ENCODE measurements around the gene LYPLA2. TPM values are rescaled to one million over a fixed set of nuclear protein-coding genes. Genes with fewer than 3 reads are reported as not detected.

LYPLA2 gene
- polyA plus RNA-seq, 1 of the 3 experiments (the other 2 are of a cell fraction) = 109 TPM

DNA sequence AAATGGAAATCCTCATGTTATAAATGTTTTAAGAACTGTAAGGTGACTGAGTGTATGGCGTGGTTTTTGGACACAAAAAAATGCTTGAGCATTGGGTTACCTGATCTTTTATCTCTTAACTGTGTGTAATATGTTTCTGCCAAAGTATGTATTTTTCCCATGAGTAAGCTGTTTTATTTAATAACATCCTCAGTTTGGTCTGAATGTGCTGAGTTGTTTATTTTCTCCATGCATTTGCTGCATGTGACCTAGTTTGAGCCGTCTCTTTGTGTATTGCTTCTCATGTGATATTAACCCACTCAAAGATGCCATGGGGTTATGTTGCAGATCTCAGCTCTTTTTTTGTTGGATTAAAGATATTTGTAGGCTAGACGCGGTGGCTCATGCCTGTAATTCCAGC, 6.1 kb upstream of the LYPLA2 start:
- H3K9me3 ChIP-seq = no peaks in the 10 kb centered on the region
- ChIA-PET CTCF (interaction anchor here (1.2 to 2.3 kb wide), 4 partner anchors 13 to 132 kb away, joined by 3 to 12 read pairs (median 4); partner anchors contain the start of gene GALE), POLR2A (no interaction called here)
- no peak for DNase-seq
- H3K9me2 ChIP-seq = no peaks in the 10 kb centered on the region
- no peaks in the 10 kb centered on the region for H3K27me3 ChIP-seq (ENCODE audit: insufficient read depth)
- TF ChIP-seq NRF1 (IDR thresholded peaks at IDR 0.05; ENCODE audit: low read depth, low read length) (no peak), RXRA (IDR thresholded peaks at IDR 0.05; ENCODE audit: borderline replicate concordance, low read depth) (no peak), RAD21 (IDR thresholded peaks at IDR 0.05; ENCODE audit: low read length) (no peak), RCOR1 (IDR thresholded peaks at IDR 0.05; ENCODE audit: low read length) (no peak), EP300 (IDR thresholded peaks at IDR 0.05; ENCODE audit: borderline replicate concordance in 1 of 2, low read depth in 1 of 2, low read length in 1 of 2) (no peak), YY1 (IDR thresholded peaks at IDR 0.05; ENCODE audit: low read depth) (no peak), ELF1 (IDR thresholded peaks at IDR 0.05) (no peak), CHD2 (IDR thresholded peaks at IDR 0.05; ENCODE audit: low read length, partially characterized antibody) (no peak)
- TF ChIP-seq, protein P1, sequence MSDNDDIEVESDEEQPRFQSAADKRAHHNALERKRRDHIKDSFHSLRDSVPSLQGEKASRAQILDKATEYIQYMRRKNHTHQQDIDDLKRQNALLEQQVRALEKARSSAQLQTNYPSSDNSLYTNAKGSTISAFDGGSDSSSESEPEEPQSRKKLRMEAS (IDR thresholded peaks at IDR 0.05; ENCODE audit: low read depth) = no peak
- TF ChIP-seq, protein P2, sequence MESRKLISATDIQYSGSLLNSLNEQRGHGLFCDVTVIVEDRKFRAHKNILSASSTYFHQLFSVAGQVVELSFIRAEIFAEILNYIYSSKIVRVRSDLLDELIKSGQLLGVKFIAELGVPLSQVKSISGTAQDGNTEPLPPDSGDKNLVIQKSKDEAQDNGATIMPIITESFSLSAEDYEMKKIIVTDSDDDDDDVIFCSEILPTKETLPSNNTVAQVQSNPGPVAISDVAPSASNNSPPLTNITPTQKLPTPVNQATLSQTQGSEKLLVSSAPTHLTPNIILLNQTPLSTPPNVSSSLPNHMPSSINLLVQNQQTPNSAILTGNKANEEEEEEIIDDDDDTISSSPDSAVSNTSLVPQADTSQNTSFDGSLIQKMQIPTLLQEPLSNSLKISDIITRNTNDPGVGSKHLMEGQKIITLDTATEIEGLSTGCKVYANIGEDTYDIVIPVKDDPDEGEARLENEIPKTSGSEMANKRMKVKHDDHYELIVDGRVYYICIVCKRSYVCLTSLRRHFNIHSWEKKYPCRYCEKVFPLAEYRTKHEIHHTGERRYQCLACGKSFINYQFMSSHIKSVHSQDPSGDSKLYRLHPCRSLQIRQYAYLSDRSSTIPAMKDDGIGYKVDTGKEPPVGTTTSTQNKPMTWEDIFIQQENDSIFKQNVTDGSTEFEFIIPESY (IDR thresholded peaks at IDR 0.05; ENCODE audit: borderline replicate concordance, low read depth) = no peak
- H3K79me2 ChIP-seq (ENCODE audit: insufficient read depth) = peaks cover 66% of the 10 kb centered on the region
- H3K4me3 ChIP-seq (ENCODE audit: low read depth in 2 of 2, low read length in 1 of 2) = no peak overlapping the region
- no peak overlapping the region for H2AFZ ChIP-seq (ENCODE audit: low read depth)
- peaks cover 24% of the 10 kb centered on the region for H3F3A ChIP-seq (replicated peaks; ENCODE audit: insufficient read depth)
- 98% methylated on average over 4 of the region's 4 CpGs for WGBS (ENCODE audit: low lambda C conversion rate)
- peaks cover 11% of the 10 kb centered on the region; the same call in 1 of the 2 replicates for H4K20me1 ChIP-seq (ENCODE audit: insufficient read depth)
- H3K4me1 ChIP-seq (ENCODE audit: control insufficient read depth in 1 of 2, insufficient read depth in 2 of 2, low read depth in 1 of 2, low read length in 1 of 2) = peaks cover 0 to 7% of the 10 kb centered on the region in 2 experiments; a peak in 1 of 4 replicates
- H3K27ac ChIP-seq (ENCODE audit: low read depth in 2 of 2, low read length in 1 of 2) = no peak overlapping the region
- H3K36me3 ChIP-seq (replicated peaks in 1 of 2; ENCODE audit: control insufficient read depth in 1 of 2, insufficient read depth in 2 of 2, low read length in 1 of 2) = peaks cover 37 to 70% of the 10 kb centered on the region in 2 experiments
- no peak overlapping the region for H3K4me2 ChIP-seq
- no peak overlapping the region for H3K9ac ChIP-seq

DNA sequence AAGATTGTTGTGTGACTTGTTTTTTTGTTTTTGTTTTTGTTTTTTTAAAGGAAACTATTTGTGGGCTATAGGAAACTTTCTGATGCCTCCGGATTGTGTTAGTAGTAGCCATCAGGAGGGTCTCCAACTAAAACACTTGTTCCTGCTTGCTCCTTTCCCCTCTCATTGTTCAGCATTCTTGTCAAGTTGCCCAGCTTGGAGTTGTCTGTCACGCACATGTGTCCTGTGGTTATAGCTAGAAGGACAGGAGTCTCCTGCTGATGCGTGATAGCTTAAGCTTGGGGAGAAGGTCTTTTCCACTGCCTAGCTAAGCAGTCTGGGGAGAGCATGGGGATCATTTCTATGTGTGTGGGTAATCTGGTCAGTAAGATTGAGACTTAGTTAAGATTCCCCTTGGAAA, 3.2 kb upstream of the LYPLA2 start:
- Histone ChIP-seq H3K4me3 (ENCODE audit: low read depth in 2 of 2, low read length in 1 of 2) (no peak overlapping the region), H3F3A (replicated peaks; ENCODE audit: insufficient read depth) (peaks cover 25% of the 10 kb centered on the region), H3K9me3 (no peaks in the 10 kb centered on the region), H3K79me2 (ENCODE audit: insufficient read depth) (peaks cover 54% of the 10 kb centered on the region), H3K4me1 (ENCODE audit: control insufficient read depth in 1 of 2, insufficient read depth in 2 of 2, low read depth in 1 of 2, low read length in 1 of 2) (peaks cover 6 to 13% of the 10 kb centered on the region in 2 experiments; a peak in 3 of 4 replicates), H2AFZ (ENCODE audit: low read depth) (no peak overlapping the region), H3K4me2 (no peak overlapping the region), H3K27ac (ENCODE audit: low read depth in 2 of 2, low read length in 1 of 2) (no peak overlapping the region), H3K27me3 (ENCODE audit: insufficient read depth) (no peaks in the 10 kb centered on the region), H3K36me3 (replicated peaks in 1 of 2; ENCODE audit: control insufficient read depth in 1 of 2, insufficient read depth in 2 of 2, low read length in 1 of 2) (peaks cover 27 to 50% of the 10 kb centered on the region in 2 experiments), H4K20me1 (ENCODE audit: insufficient read depth) (0 out of 2 replicates have a peak, but pooled peaks cover 5% of the 10 kb centered on the region), H3K9me2 (no peaks in the 10 kb centered on the region), H3K9ac (no peak overlapping the region)
- WGBS (ENCODE audit: low lambda C conversion rate) = 96% methylated on average over 3 of the region's 3 CpGs
- ChIA-PET CTCF (interaction anchor here (1.4 to 1.8 kb wide), 2 partner anchors 11 to 81 kb away, joined by 4 to 5 read pairs; partner anchors contain the start of gene FUCA1), POLR2A (interaction anchor here (2.2 kb wide), 1 partner anchor 9 kb away, joined by 8 read pairs; the partner anchor contains the start of gene PITHD1)
- no peak for TF ChIP-seq ELF1 (IDR thresholded peaks at IDR 0.05)
- TF ChIP-seq JUND (IDR thresholded peaks at IDR 0.05) = no peak
- TF ChIP-seq, protein P3, sequence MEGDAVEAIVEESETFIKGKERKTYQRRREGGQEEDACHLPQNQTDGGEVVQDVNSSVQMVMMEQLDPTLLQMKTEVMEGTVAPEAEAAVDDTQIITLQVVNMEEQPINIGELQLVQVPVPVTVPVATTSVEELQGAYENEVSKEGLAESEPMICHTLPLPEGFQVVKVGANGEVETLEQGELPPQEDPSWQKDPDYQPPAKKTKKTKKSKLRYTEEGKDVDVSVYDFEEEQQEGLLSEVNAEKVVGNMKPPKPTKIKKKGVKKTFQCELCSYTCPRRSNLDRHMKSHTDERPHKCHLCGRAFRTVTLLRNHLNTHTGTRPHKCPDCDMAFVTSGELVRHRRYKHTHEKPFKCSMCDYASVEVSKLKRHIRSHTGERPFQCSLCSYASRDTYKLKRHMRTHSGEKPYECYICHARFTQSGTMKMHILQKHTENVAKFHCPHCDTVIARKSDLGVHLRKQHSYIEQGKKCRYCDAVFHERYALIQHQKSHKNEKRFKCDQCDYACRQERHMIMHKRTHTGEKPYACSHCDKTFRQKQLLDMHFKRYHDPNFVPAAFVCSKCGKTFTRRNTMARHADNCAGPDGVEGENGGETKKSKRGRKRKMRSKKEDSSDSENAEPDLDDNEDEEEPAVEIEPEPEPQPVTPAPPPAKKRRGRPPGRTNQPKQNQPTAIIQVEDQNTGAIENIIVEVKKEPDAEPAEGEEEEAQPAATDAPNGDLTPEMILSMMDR (IDR thresholded peaks at IDR 0.05) = no peak
- TF ChIP-seq NFIC (IDR thresholded peaks at IDR 0.05; ENCODE audit: borderline replicate concordance) = no peak
- no peak for DNase-seq

Measured in SK-N-SH (cell line).